ENCODE data around the gene SLC9A5.

The SLC9A5 gene

DNA sequence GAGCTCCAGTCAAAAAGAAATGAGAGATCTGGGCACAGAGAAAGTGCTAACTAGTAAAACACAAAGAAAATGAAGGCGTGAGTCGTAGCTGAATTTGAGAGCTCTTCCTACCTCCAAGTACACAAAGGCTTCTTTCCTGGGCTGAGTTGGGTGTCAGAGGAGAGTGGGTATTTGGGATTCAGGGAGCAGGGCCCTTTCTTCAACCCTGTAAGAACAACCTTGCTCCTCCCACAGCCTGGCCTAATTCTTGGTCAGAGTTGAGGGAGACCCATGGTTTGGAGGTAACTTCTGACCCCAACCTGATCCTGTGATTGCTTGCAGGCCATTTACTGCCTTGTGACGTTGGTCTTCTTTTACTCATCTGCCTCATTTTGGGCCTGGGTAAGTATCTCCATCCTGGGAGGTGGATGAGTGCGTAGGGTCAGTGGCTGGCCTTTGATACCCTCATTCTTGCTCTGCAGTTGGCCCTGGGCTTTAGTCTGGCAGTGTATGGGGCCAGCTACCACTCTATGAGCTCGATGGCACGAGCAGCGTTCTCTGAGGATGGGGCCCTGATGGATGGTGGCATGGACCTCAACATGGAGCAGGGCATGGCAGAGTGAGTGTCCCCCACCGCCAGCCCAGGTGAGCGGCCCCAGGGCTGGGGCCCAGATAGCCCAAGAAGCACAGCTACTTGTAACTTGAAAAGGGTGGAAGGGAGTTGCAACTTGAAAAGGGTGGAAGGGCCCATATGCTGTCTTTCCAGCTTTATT is 20.6 kb upstream of the SLC9A5 start:
- peaks cover 5% of the 10 kb centered on the region for H3K4me1 ChIP-seq (ENCODE audit: insufficient read depth, insufficient read length)
- H3K9me3 ChIP-seq (ENCODE audit: insufficient read depth, low read length), result no peaks in the 10 kb centered on the region
- H3K4me3 ChIP-seq (ENCODE audit: insufficient read length, low read depth), result peak overlapping the region; percentile 97
- H3K36me3 ChIP-seq (ENCODE audit: insufficient read depth, insufficient read length, low read length), result peaks cover 50% of the 10 kb centered on the region
- no peak for DNase-seq (ENCODE audit: low read depth, low spot score)
- TF ChIP-seq SUZ12 (IDR thresholded peaks at IDR 0.05; ENCODE audit: extremely low read depth, insufficient read depth, insufficient read length) (no peak), YY1 (IDR thresholded peaks at IDR 0.05; ENCODE audit: insufficient read depth, insufficient read length) (no peak), ZNF274 (IDR thresholded peaks at IDR 0.05; ENCODE audit: low read depth, low read length) (no peak)
- peaks cover 10% of the 10 kb centered on the region for H3K27me3 ChIP-seq (ENCODE audit: insufficient read depth, insufficient read length)
- peak overlapping the region; percentile 97 for H3K9ac ChIP-seq (ENCODE audit: insufficient read length, low read depth)

DNA sequence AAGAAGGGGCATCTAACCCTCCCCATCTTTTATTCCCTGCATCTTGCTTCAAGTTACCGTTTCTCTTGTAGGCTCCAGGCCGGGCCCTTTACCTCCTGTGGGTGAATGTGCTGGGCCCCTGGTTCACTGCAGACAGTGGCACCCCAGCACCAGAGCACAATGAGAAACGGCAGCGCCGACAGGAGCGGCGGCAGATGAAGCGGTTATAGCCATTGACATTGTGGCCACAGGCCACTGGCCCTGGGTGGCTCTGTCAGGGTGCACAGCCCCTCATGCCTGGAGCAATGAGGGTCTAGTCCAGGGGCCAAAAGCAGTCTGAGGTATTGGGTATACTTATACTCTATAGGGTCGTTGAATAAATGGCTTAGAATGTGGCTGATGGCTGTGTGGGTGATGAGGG is 19.9 kb upstream of the SLC9A5 start:
- no peak overlapping the region for H3K4me3 ChIP-seq (ENCODE audit: insufficient read length, low read depth)
- H3K4me1 ChIP-seq (ENCODE audit: insufficient read depth, insufficient read length), result peaks cover 5% of the 10 kb centered on the region
- H3K36me3 ChIP-seq (ENCODE audit: insufficient read depth, insufficient read length, low read length), result peaks cover 56% of the 10 kb centered on the region
- no peak for DNase-seq (ENCODE audit: low read depth, low spot score)
- H3K9me3 ChIP-seq (ENCODE audit: insufficient read depth, low read length), result no peaks in the 10 kb centered on the region
- no peak overlapping the region for H3K9ac ChIP-seq (ENCODE audit: insufficient read length, low read depth)
- H3K27me3 ChIP-seq (ENCODE audit: insufficient read depth, insufficient read length), result peaks cover 10% of the 10 kb centered on the region
- TF ChIP-seq YY1 (IDR thresholded peaks at IDR 0.05; ENCODE audit: insufficient read depth, insufficient read length) (no peak), SUZ12 (IDR thresholded peaks at IDR 0.05; ENCODE audit: extremely low read depth, insufficient read depth, insufficient read length) (no peak), ZNF274 (IDR thresholded peaks at IDR 0.05; ENCODE audit: low read depth, low read length) (no peak)

DNA sequence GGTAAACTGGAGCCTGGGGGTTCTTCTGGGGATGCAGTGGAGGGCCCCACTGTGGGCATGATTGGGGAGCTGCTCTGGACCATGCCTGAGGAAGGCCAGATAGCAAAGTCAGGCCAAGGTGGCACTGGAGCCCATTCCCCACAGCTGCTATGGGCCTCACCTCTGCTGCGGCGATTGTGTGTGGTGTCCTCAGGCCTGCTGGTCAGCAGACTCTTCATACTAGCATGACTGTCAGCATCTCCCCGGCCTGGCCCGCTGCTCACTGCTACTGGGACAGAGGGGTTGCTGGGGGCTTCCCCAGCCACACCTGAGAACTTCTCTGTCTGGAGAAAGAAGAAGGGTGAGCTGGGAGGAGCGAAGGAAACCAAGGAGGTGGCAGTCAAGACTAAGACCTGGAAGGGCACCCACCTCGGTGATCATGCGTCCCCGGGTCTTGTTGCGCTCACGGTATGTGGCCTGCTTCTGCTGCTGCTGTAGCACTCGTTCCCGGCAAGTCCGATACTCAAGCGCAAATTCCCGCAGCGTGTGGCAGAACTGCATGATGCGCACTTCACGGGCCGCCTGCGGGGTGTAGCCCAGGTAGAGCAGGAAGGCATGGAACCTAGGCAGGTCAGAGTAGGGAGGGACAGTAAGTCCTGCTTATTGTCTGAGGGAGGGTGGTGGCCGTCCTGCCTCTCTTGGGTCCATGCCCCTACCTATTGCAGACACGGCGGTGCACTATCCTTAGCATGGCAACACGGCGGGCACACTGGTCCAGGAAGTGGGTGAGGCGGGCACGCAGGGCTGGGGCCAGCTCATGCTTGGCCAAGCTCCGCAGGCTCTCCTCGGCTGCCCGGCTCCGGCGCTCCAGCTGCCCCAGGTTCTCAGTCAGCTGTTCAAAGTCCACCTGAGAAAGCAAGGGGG is 18.6 kb upstream of the SLC9A5 start:
- H3K9me3 ChIP-seq (ENCODE audit: insufficient read depth, low read length), result no peaks in the 10 kb centered on the region
- no peak overlapping the region for H3K9ac ChIP-seq (ENCODE audit: insufficient read length, low read depth)
- peaks cover 5% of the 10 kb centered on the region for H3K4me1 ChIP-seq (ENCODE audit: insufficient read depth, insufficient read length)
- no peak for TF ChIP-seq ZNF274 (IDR thresholded peaks at IDR 0.05; ENCODE audit: low read depth, low read length)
- no peak for TF ChIP-seq YY1 (IDR thresholded peaks at IDR 0.05; ENCODE audit: insufficient read depth, insufficient read length)
- no peak for TF ChIP-seq SUZ12 (IDR thresholded peaks at IDR 0.05; ENCODE audit: extremely low read depth, insufficient read depth, insufficient read length)
- no peak for DNase-seq (ENCODE audit: low read depth, low spot score)
- H3K27me3 ChIP-seq (ENCODE audit: insufficient read depth, insufficient read length), result peaks cover 9% of the 10 kb centered on the region
- no peak overlapping the region for H3K4me3 ChIP-seq (ENCODE audit: insufficient read length, low read depth)
- H3K36me3 ChIP-seq (ENCODE audit: insufficient read depth, insufficient read length, low read length), result peaks cover 68% of the 10 kb centered on the region

DNA sequence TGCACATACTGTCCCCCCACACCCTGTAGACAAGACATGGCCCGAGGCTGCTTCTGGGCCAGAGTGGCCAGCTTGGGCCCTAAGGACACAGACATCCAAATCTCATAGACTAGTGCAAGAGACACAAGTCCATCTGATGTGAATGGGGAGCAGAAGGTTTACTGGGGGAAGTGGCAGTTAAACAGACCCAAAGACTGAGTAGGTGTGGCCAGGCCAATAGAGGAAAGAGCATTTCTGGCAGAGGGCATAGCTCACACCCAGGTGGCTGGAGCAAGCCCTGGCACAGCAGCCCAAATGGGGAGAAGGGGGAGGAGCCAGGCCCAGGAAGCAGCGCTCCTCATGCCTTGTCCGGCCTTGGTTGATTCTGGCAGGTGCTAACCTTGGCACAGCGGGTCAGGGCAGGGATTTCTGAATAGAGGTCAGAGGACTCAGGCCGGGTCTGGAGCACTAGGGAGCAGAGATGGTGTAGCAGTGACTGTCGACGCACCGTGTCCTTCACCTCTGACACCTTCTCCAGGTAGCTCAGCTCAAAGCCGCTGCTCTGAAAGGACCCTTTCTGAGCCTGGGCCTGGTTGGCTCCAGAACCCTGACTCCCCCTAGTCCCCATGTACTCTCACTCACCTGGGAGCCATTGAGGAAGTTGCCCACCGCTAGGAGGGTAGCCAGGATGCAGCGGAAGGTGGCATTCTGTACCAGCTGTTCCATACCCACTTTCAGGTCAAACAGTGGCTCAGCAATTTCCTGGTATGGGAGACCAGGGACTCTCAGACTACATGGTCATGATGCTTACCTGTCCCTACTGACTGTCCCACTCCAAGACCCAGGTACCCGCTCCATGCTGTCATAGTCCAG is 17.7 kb upstream of the SLC9A5 start:
- DNase-seq (ENCODE audit: low read depth, low spot score), result no peak
- no peak for TF ChIP-seq SUZ12 (IDR thresholded peaks at IDR 0.05; ENCODE audit: extremely low read depth, insufficient read depth, insufficient read length)
- TF ChIP-seq ZNF274 (IDR thresholded peaks at IDR 0.05; ENCODE audit: low read depth, low read length), result no peak
- no peak for TF ChIP-seq YY1 (IDR thresholded peaks at IDR 0.05; ENCODE audit: insufficient read depth, insufficient read length)
- H3K4me3 ChIP-seq (ENCODE audit: insufficient read length, low read depth), result no peak overlapping the region
- H3K4me1 ChIP-seq (ENCODE audit: insufficient read depth, insufficient read length), result peaks cover 9% of the 10 kb centered on the region
- peaks cover under 1% of the 10 kb centered on the region for H3K27me3 ChIP-seq (ENCODE audit: insufficient read depth, insufficient read length)
- H3K36me3 ChIP-seq (ENCODE audit: insufficient read depth, insufficient read length, low read length), result peaks cover 77% of the 10 kb centered on the region
- no peak overlapping the region for H3K9ac ChIP-seq (ENCODE audit: insufficient read length, low read depth)
- H3K9me3 ChIP-seq (ENCODE audit: insufficient read depth, low read length), result no peaks in the 10 kb centered on the region

DNA sequence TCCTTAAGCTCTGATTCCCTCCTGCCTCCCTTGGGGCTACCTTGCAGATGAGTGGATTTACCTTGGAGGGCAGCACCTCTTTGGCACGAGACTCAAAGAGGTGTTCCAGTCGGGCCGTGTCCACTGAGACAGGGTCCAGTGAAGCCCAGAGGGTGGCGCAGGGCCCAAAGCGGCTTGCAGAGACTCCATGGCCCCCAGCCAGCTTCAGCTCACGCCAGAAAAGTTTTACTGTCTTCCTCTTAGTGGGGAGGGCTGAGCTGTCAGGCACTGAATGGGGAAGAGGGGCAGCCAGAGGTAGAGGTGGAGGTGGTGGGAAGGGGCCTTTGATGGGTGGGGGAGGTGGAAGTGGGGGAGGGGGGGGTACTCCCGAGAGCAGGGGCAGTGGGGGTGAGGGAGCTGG is 15.2 kb upstream of the SLC9A5 start:
- TF ChIP-seq SUZ12 (IDR thresholded peaks at IDR 0.05; ENCODE audit: extremely low read depth, insufficient read depth, insufficient read length), result no peak
- TF ChIP-seq ZNF274 (IDR thresholded peaks at IDR 0.05; ENCODE audit: low read depth, low read length), result no peak
- no peak for TF ChIP-seq YY1 (IDR thresholded peaks at IDR 0.05; ENCODE audit: insufficient read depth, insufficient read length)
- Histone ChIP-seq H3K4me1 (ENCODE audit: insufficient read depth, insufficient read length) (peaks cover 8% of the 10 kb centered on the region), H3K4me3 (ENCODE audit: insufficient read length, low read depth) (no peak overlapping the region), H3K27me3 (ENCODE audit: insufficient read depth, insufficient read length) (no peaks in the 10 kb centered on the region), H3K36me3 (ENCODE audit: insufficient read depth, insufficient read length, low read length) (peaks cover 90% of the 10 kb centered on the region), H3K9ac (ENCODE audit: insufficient read length, low read depth) (peak overlapping the region; percentile 32), H3K9me3 (ENCODE audit: insufficient read depth, low read length) (no peaks in the 10 kb centered on the region)
- DNase-seq (ENCODE audit: low read depth, low spot score), result no peak

- Histone ChIP-seq H3K9ac (ENCODE audit: insufficient read length, low read depth) (peak overlapping the region; percentile 32), H3K27me3 (ENCODE audit: insufficient read depth, insufficient read length) (no peaks in the 10 kb centered on the region), H3K4me3 (ENCODE audit: insufficient read length, low read depth) (no peak overlapping the region), H3K9me3 (ENCODE audit: insufficient read depth, low read length) (no peaks in the 10 kb centered on the region), H3K36me3 (ENCODE audit: insufficient read depth, insufficient read length, low read length) (peaks cover 90% of the 10 kb centered on the region), H3K4me1 (ENCODE audit: insufficient read depth, insufficient read length) (peaks cover 8% of the 10 kb centered on the region)
- TF ChIP-seq ZNF274 (IDR thresholded peaks at IDR 0.05; ENCODE audit: low read depth, low read length), result no peak
- no peak for TF ChIP-seq SUZ12 (IDR thresholded peaks at IDR 0.05; ENCODE audit: extremely low read depth, insufficient read depth, insufficient read length)
- TF ChIP-seq YY1 (IDR thresholded peaks at IDR 0.05; ENCODE audit: insufficient read depth, insufficient read length), result no peak
- no peak for DNase-seq (ENCODE audit: low read depth, low spot score)
These were observed 14.6 kb upstream of the SLC9A5 start for GRCh38 chr16:67234180-67234597.
